GM23248 (cell line): ENCODE data around the gene SHISA6.

Experiments
- EZH2 ChIP-seq: fragments of 200-600 bp; sonication (generic); IDR thresholded peaks from 2 replicates; pipeline ENCODE4 v1.6.1; 2018; ENCODE audit warnings: antibody characterized with exemption, mild to moderate bottlenecking; ENCODE audit not compliant: insufficient read depth, poor library complexity, severe bottlenecking
- EZH2phosphoT487 ChIP-seq: fragments of 200-600 bp; sonication (generic); IDR thresholded peaks from 2 replicates; pipeline ENCODE4 v1.6.1; 2018; ENCODE audit warnings: antibody characterized with exemption, moderate library complexity, mild to moderate bottlenecking, low read depth; ENCODE audit not compliant: insufficient read depth

DNA sequence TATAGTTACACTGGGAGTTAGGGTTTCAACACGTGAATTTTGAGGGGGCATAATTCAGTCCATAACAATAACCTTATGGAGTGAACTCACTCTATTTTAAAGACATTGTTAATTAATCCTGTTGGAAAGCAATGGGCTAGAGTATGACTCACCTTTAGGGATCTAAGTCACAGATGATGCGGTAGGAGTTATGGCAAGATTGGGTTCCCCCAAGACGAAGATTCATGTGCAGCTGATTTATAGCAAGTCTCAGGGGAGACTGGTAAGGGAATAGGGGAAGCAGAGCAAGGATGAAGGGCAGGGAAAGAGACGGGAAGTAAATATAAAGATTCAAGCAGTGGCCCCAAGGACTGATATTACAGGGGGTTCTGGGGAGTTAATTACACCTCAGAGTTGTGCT lies 197.7 kb downstream of the SHISA6 start:
- TF ChIP-seq EZH2 (no peak), EZH2phosphoT487 (no peak)
